ENCODE measurements around the gene PEAK3. TPM values are rescaled to one million over a fixed set of nuclear protein-coding genes. Genes with fewer than 3 reads are reported as not detected.

PEAK3 gene
- total and polyA plus RNA-seq, 9 of the 15 experiments (the other 6 are each of a cell fraction or from before 2014, with no cell fraction given): 0.07 to 0.40 TPM; not detected in 7

DNA sequence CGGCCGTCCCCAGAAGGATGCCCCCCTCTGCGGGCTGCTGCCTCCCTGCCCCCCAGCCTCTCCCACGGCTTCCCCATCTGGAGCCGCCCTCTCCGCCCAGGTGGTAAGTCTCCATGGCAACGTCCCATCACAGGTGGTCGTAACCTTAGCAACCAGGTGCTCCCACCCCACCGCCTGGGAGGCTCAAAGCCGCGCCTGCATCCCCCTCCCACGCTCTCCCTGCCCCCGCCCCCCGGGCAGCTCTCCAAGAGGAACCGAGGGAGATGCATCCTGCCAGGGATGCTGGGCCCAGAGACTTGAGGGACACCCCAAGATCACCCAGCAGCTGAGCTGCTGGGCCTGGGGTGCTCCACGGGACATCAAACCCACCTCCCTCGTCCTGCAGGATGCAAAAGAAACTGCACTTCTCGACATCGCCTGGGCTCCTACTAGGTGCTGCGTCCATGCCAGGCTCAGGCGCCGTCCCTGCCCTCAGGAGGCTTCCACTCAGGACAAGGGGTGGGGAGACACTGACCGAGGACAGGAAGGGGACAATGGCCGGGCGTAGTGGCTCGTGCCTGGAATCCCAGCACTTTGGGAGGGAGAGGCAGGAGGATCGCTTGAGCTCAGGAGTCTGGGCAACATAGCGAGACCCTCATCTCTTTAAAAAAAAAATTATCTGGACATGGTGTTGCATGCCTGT is 31.0 kb upstream of the PEAK3 start:
- no peak for ATAC-seq

DNA sequence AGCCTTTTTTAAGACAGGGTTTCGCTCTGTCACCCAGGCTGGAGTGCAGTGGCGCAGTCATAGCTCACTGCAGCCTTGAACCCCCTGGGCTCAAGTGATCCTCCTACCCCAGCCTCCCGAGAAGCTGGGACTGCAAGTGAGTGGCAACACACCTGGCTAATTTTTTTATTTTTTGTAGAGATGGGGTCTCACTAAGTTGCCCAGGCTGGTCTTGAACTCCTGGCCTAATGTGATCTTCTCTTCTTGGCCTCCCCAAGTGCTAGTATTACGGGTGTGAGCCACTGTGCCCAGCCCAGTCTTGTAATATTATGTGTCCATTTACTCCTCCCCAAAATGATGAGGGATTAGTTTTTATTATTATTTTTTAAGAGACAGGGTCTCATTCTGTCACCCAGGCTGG is 29.1 kb upstream of the PEAK3 start:
- ChIA-PET POLR2A (interaction anchor here (0.6 to 1.5 kb wide), 4 partner anchors 9 to 85 kb away, joined by 3 to 5 read pairs (median 4); no protein-coding TSS in a partner anchor), CTCF (ENCODE audit: low intra/inter-chr PET ratio) (no interaction called here)
- DNase-seq (ENCODE audit: extremely low read depth in 1 of 4, low spot score in 3 of 4) (no peak), ATAC-seq (no peak), FAIRE-seq (no peak)
- Histone ChIP-seq H3K36me3 (ENCODE audit: control insufficient read depth, insufficient read depth, low read length) (no peaks in the 10 kb centered on the region), H3K27ac (ENCODE audit: extremely low read depth, low read depth, low read length) (no peak overlapping the region), H3K4me3 (no peak overlapping the region), H4K20me1 (replicated peaks; ENCODE audit: control insufficient read depth, insufficient read depth, low read length) (no peaks in the 10 kb centered on the region), H3K4me1 (replicated peaks in 1 of 2; ENCODE audit: control insufficient read depth in 2 of 2, insufficient read depth in 2 of 2, low read length in 2 of 2) (peaks cover 3 to 49% of the 10 kb centered on the region in 2 experiments; a peak in 3 of 5 replicates), H3K9ac (ENCODE audit: insufficient read depth in 1 of 2, low read depth in 2 of 2, low read length in 2 of 2) (no peak overlapping the region), H3K27me3 (ENCODE audit: control insufficient read depth in 2 of 2, insufficient read depth in 2 of 2, low read length in 2 of 2) (peaks cover 0 to 9% of the 10 kb centered on the region in 2 experiments; a peak in 2 of 5 replicates), H3K9me1 (ENCODE audit: control insufficient read depth, insufficient read depth, low read length) (no peaks in the 10 kb centered on the region), H3K4me2 (ENCODE audit: insufficient read depth, low read length) (no peak overlapping the region), H3K79me2 (ENCODE audit: control insufficient read depth, insufficient read depth, low read length) (no peaks in the 10 kb centered on the region), H2AFZ (ENCODE audit: low read depth, low read length) (no peak overlapping the region), H3K9me3 (replicated peaks; ENCODE audit: control insufficient read depth, insufficient read depth, low read depth, low read length) (peaks cover 12% of the 10 kb centered on the region)
- intact Hi-C loops (cut with micrococcal nuclease) (no loop called here), in situ Hi-C loops (cut with MboI) (loop anchor here (10.0 kb wide), 1 partner anchor 76 kb away; the partner anchor contains the start of genes PLEKHJ1 and SF3A2)
- 59% methylated on average over 4 of the region's 4 CpGs for WGBS (ENCODE audit: insufficient coverage, low coverage, missing lambda C conversion rate)
- no TSS peak for BruUV-seq (replicated peaks)
- TF ChIP-seq ZNF121 (CRISPR knock-in tag; conservative IDR thresholded peaks at IDR 0.05) (peak; percentile 85), TAF9B (IDR thresholded peaks at IDR 0.05; ENCODE audit: partially characterized antibody) (no peak), OTX1 (CRISPR knock-in tag; IDR thresholded peaks at IDR 0.05) (no peak)

More for the DNA sequence above, 31.0 kb upstream of the PEAK3 start:
- H3K9me3 ChIP-seq (replicated peaks; ENCODE audit: control insufficient read depth, insufficient read depth, low read depth, low read length): peaks cover 12% of the 10 kb centered on the region
- H3K4me2 ChIP-seq (ENCODE audit: insufficient read depth, low read length): no peak overlapping the region
- peaks cover 3 to 40% of the 10 kb centered on the region in 2 experiments; a peak in 3 of 5 replicates for H3K4me1 ChIP-seq (replicated peaks in 1 of 2; ENCODE audit: control insufficient read depth in 2 of 2, insufficient read depth in 2 of 2, low read length in 2 of 2)
- 50% methylated on average over 14 of the region's 28 CpGs for WGBS (ENCODE audit: insufficient coverage, low coverage, missing lambda C conversion rate)
- no peak overlapping the region for H3K9ac ChIP-seq (ENCODE audit: insufficient read depth in 1 of 2, low read depth in 2 of 2, low read length in 2 of 2)
- H3K9me1 ChIP-seq (ENCODE audit: control insufficient read depth, insufficient read depth, low read length): no peaks in the 10 kb centered on the region
- H3K4me3 ChIP-seq: no peak overlapping the region
- H3K27me3 ChIP-seq (ENCODE audit: control insufficient read depth in 2 of 2, insufficient read depth in 2 of 2, low read length in 2 of 2): no peaks in the 10 kb centered on the region; a peak in 1 of 5 replicates
- CTCF ChIA-PET (ENCODE audit: low intra/inter-chr PET ratio): no interaction called here
- peak; percentile 12; the same call in 1 of the 2 replicates for TF ChIP-seq MYNN (IDR thresholded peaks at IDR 0.05)
- no peak for TF ChIP-seq MYNN (CRISPR knock-in tag; IDR thresholded peaks at IDR 0.05)
- TF ChIP-seq TRIM28 (IDR thresholded peaks at IDR 0.05): peak; percentile 60; the same call in 1 of the 2 replicates
- TF ChIP-seq CBX1 (IDR thresholded peaks at IDR 0.05; ENCODE audit: low read depth): peak; percentile 59; the same call in 1 of the 2 replicates
- TF ChIP-seq TRIM24 (IDR thresholded peaks at IDR 0.05): peak in 1 of 2 experiments; percentile 56; a peak in 1 of 4 replicates
- no peak for TF ChIP-seq ZNF584 (CRISPR knock-in tag; IDR thresholded peaks at IDR 0.05; ENCODE audit: low read depth)
- peak; percentile 90 for TF ChIP-seq ZNF316 (IDR thresholded peaks at IDR 0.05)
- TF ChIP-seq CBX5 (IDR thresholded peaks at IDR 0.05; ENCODE audit: borderline replicate concordance, low read depth): 0 out of 2 replicates have a peak, but pooled peaks have one; percentile 25
- TF ChIP-seq ZNF121 (CRISPR knock-in tag; conservative IDR thresholded peaks at IDR 0.05): peak; percentile 86
- TF ChIP-seq POLR3G (IDR thresholded peaks at IDR 0.05; ENCODE audit: extremely low read depth, insufficient read length, insufficient replicate concordance): no peak
- TF ChIP-seq RFX1 (IDR thresholded peaks at IDR 0.05): peak; percentile 81
- no peaks in the 10 kb centered on the region for H3K36me3 ChIP-seq (ENCODE audit: control insufficient read depth, insufficient read depth, low read length)
- in situ Hi-C loops (cut with MboI) (loop anchor here (10.0 kb wide), 1 partner anchor 78 kb away; the partner anchor contains the start of genes PLEKHJ1 and SF3A2), intact Hi-C loops (cut with micrococcal nuclease) (no loop called here)
- FAIRE-seq (no peak), DNase-seq (ENCODE audit: extremely low read depth in 1 of 4, low spot score in 3 of 4) (no peak)
- H3K27ac ChIP-seq (ENCODE audit: extremely low read depth, low read depth, low read length): no peak overlapping the region
- no peak overlapping the region for H2AFZ ChIP-seq (ENCODE audit: low read depth, low read length)
- no TSS peak for BruUV-seq (replicated peaks)
- POLR2A ChIA-PET: no interaction called here
- H4K20me1 ChIP-seq (replicated peaks; ENCODE audit: control insufficient read depth, insufficient read depth, low read length): no peaks in the 10 kb centered on the region
- no peaks in the 10 kb centered on the region for H3K79me2 ChIP-seq (ENCODE audit: control insufficient read depth, insufficient read depth, low read length)
